HepG2 (cell line): ENCODE measurements around the gene PRSS8. TPM values are rescaled to one million over a fixed set of nuclear protein-coding genes. Genes with fewer than 3 reads are reported as not detected.

Source experiments
- ATAC-seq: fragments of 200-7000 bp; cut with Tn5 transposase; 3 replicates; pipeline ENCODE4 v1.9.1; 2020; ENCODE audit warnings: mild to moderate bottlenecking, moderate library complexity
- BruUV-seq: library from RNA; stranded (reverse); fragments of 400-500 nt; replicated peaks from 2 replicates; lab custom pipeline; 2021; lab: Mats Ljungman, UMichigan
- CTCF ChIA-PET: fragments of 300-600 bp; formaldehyde crosslinking; extraction: SDS; loops from one replicate; lab custom pipeline; 2021; ENCODE audit warnings: low total read pairs, inconsistent platforms, low intra/inter-chr PET ratio; lab: Yijun Ruan, JAX
- POLR2A ChIA-PET: fragments of 350-600 bp; sonication (Branson Sonifier 250); formaldehyde crosslinking; loops from one replicate; lab custom pipeline; 2020; ENCODE audit warnings: antibody characterized with exemption, inconsistent platforms; lab: Yijun Ruan, JAX
- DNase-seq: peaks from one replicate; pipeline ENCODE4 v3.0.0-alpha.2; 2015; ENCODE audit warnings: low spot score
- FAIRE-seq: peaks from 3 replicates; lab custom pipeline; 2011; peaks lifted over from hg19 to GRCh38; lab: Jason Lieb, UNC
- H2AFZ ChIP-seq: one replicate; pipeline ENCODE4 v1.6.1; 2011; ENCODE audit warnings: low read length, inconsistent platforms
- H3K27ac ChIP-seq: fragments of 300-600 bp; 3 replicates; pipeline ENCODE4 v1.8.0; 2011; ENCODE audit warnings: mixed run types, mild to moderate bottlenecking, mixed read lengths, low read length, inconsistent platforms; ENCODE audit not compliant: insufficient read depth; ENCODE audit errors: extremely low read length
- H3K27me3 ChIP-seq, 2 experiments: fragments of 200-600 bp in 1 of 2; 2 replicates in 1 of 2; 3 replicates in 1 of 2; pipeline versions ENCODE4 v1.6.0 to v1.8.0; 2011; ENCODE audit warnings: low read length in 2 of 2, mild to moderate bottlenecking in 2 of 2, moderate library complexity in 2 of 2, inconsistent platforms in 1 of 2; ENCODE audit not compliant: insufficient read depth in 2 of 2, control insufficient read depth in 1 of 2
- H3K36me3 ChIP-seq, 2 experiments: fragments of 200-600 bp in 1 of 2; replicated peaks in 1 of 2; 2 replicates in 1 of 2; 3 replicates in 1 of 2; pipeline versions ENCODE4 v1.5.1 to v1.8.0; 2011; ENCODE audit warnings: low read length in 2 of 2, inconsistent platforms in 1 of 2; ENCODE audit not compliant: insufficient read depth in 2 of 2, control insufficient read depth in 1 of 2
- H3K4me1 ChIP-seq: 2 replicates; pipeline ENCODE4 v1.5.1; 2012; ENCODE audit warnings: low read length, inconsistent platforms; ENCODE audit not compliant: insufficient read depth
- H3K4me2 ChIP-seq: 2 replicates; pipeline ENCODE4 v1.6.0; 2011; ENCODE audit warnings: low read depth, low read length, inconsistent platforms
- H3K4me3 ChIP-seq, 3 experiments: fragments of 200-600 bp in 1 of 3; sonication (generic), shearing (Covaris generic) in 1 of 3; replicated peaks in 1 of 3; 2 replicates each; pipeline ENCODE4 v1.5.1; 2011 to 2016; ENCODE audit warnings: low read length in 3 of 3, inconsistent platforms in 2 of 3, low read depth in 2 of 3, mild to moderate bottlenecking in 2 of 3, control low read depth in 1 of 3, mixed read lengths in 1 of 3; ENCODE audit not compliant: insufficient read depth in 1 of 3
- H3K79me2 ChIP-seq: one replicate; pipeline ENCODE4 v1.6.1; 2011; ENCODE audit warnings: low read length, inconsistent platforms; ENCODE audit not compliant: insufficient read depth
- H3K9ac ChIP-seq: 2 replicates; pipeline ENCODE4 v1.6.0; 2011; ENCODE audit warnings: mild to moderate bottlenecking, low read depth, low read length, inconsistent platforms; ENCODE audit not compliant: insufficient read depth
- H3K9me3 ChIP-seq: 2 replicates; pipeline ENCODE4 v1.5.1; 2012; ENCODE audit warnings: mild to moderate bottlenecking, low read length
- H4K20me1 ChIP-seq: 2 replicates; pipeline ENCODE4 v1.6.0; 2011; ENCODE audit warnings: inconsistent platforms, mild to moderate bottlenecking, low read length, moderate library complexity; ENCODE audit not compliant: insufficient read depth
- BHLHE40 ChIP-seq: IDR thresholded peaks from 2 replicates; pipeline ENCODE4 v1.6.1; 2011; ENCODE audit warnings: low read length, improper control_type of control experiment
- HDAC1 ChIP-seq: sonication (generic); formaldehyde crosslinking; IDR thresholded peaks from 2 replicates; pipeline ENCODE4 v1.5.1; 2020; ENCODE audit warnings: mild to moderate bottlenecking, missing genetic modification reagents
- MAF1 ChIP-seq: sonication (generic); formaldehyde crosslinking; IDR thresholded peaks from 2 replicates; pipeline ENCODE4 v1.5.0; 2020; ENCODE audit warnings: missing genetic modification reagents, borderline replicate concordance
- MIXL1 ChIP-seq: IDR thresholded peaks from 2 replicates; pipeline ENCODE4 v1.6.1; 2016
- NFKB2 ChIP-seq: sonication (generic); formaldehyde crosslinking; IDR thresholded peaks from 2 replicates; pipeline ENCODE4 v1.4.0; 2020; ENCODE audit warnings: missing genetic modification reagents, borderline replicate concordance
- PAWR ChIP-seq: sonication (generic); formaldehyde crosslinking; IDR thresholded peaks from 2 replicates; pipeline ENCODE4 v1.4.0; 2020; ENCODE audit warnings: missing genetic modification reagents, mild to moderate bottlenecking, borderline replicate concordance
- SMC3 ChIP-seq: IDR thresholded peaks from 2 replicates; pipeline ENCODE4 v1.6.1; 2011; ENCODE audit warnings: low read length, improper control_type of control experiment
- TCF7L2 ChIP-seq: IDR thresholded peaks from 2 replicates; pipeline ENCODE4 v1.6.1; 2011; ENCODE audit warnings: mild to moderate bottlenecking, low read depth, low read length, moderate library complexity
- ZBTB37 ChIP-seq: sonication (generic); formaldehyde crosslinking; IDR thresholded peaks from 2 replicates; pipeline ENCODE4 v1.4.0; 2020; ENCODE audit warnings: mild to moderate bottlenecking, missing genetic modification reagents
- ZFY ChIP-seq: sonication (generic); formaldehyde crosslinking; IDR thresholded peaks from 2 replicates; pipeline ENCODE4 v1.4.0; 2020; ENCODE audit warnings: missing genetic modification reagents
- ZKSCAN8 ChIP-seq: IDR thresholded peaks from 2 replicates; pipeline ENCODE4 v1.6.1; 2016; ENCODE audit warnings: borderline replicate concordance, missing genetic modification reagents, missing compliant biosample characterization
- ZNF263 ChIP-seq: sonication (generic); formaldehyde crosslinking; IDR thresholded peaks from 2 replicates; pipeline ENCODE4 v1.4.0; 2020; ENCODE audit warnings: missing genetic modification reagents
- ZNF383 ChIP-seq: sonication (generic); formaldehyde crosslinking; IDR thresholded peaks from 2 replicates; pipeline ENCODE4 v1.4.0; 2020; ENCODE audit warnings: missing genetic modification reagents, mild to moderate bottlenecking, borderline replicate concordance
- ZNF773 ChIP-seq: sonication (generic); formaldehyde crosslinking; IDR thresholded peaks from 2 replicates; pipeline ENCODE4 v1.4.0; 2020; ENCODE audit warnings: missing genetic modification reagents, borderline replicate concordance
- WGBS: methylation state at CpG from one replicate; pipeline ENCODE4 v1.1.6; 2017; ENCODE audit warnings: low lambda C conversion rate; 5-methylcytosine and 5-hydroxymethylcytosine counted together
- in situ Hi-C: cut with HindIII; loops from 2 replicates; pipeline ENCODE4 v1.10.0; 2017; ENCODE audit warnings: low pct_unique_long_range_greater_than_20kb; ENCODE audit not compliant: extremely low pct_ligation_motif_present
- intact Hi-C: fragments of 100-400 bp; cut with micrococcal nuclease; formaldehyde crosslinking; loops from one replicate; pipeline ENCODE4 v1.10.0; 2022; ENCODE audit not compliant: unreplicated experiment
- polyA plus RNA-seq, 8 experiments: library from polyadenylated mRNA; depleted of rRNA in 3 of 8; stranded (reverse) in 7 of 8; unstranded in 1 of 8; fragments of >200 nt; fragmentation: Illumina TruSeq in 4 of 8; extraction: Trizol in 4 of 8; gene quantifications; 2 replicates each; pipeline versions ENCODE4 v1.2.1 to v1.2.3, GENCODE V29; 2011 to 2016; ENCODE audit warnings: low read depth in 4 of 8, missing spikeins in 1 of 8, mixed read lengths in 1 of 8; ENCODE audit not compliant: insufficient read depth in 1 of 8
- total RNA-seq, 5 experiments: library from RNA; depleted of rRNA; stranded (reverse); fragments of >200 nt; fragmentation: Illumina TruSeq; extraction: Trizol; gene quantifications; 2 replicates each; pipeline ENCODE4 v1.2.3, GENCODE V29; 2016; ENCODE audit warnings: low read depth in 1 of 5
- TF ChIP-seq, protein P1 (sequence below): sonication (generic); formaldehyde crosslinking; IDR thresholded peaks from 2 replicates; pipeline ENCODE4 v1.5.1; 2020; ENCODE audit warnings: mild to moderate bottlenecking, missing genetic modification reagents, borderline replicate concordance
- TF ChIP-seq, protein P2 (sequence below): sonication (generic); formaldehyde crosslinking; IDR thresholded peaks from 2 replicates; pipeline ENCODE4 v1.9.0; 2021; ENCODE audit warnings: missing genetic modification reagents, borderline replicate concordance

The PRSS8 gene
- total and polyA plus RNA-seq, 2 of the 13 experiments (the other 11 are each of a cell fraction or from before 2014, with no cell fraction given): 2.6 to 7.2 TPM

- peak; percentile 58 for TF ChIP-seq ZFY (CRISPR knock-in tag)
- no peak for TF ChIP-seq ZNF773 (CRISPR knock-in tag)
- 0 out of 2 replicates have a peak, but pooled peaks have one; percentile 10 for TF ChIP-seq ZNF263 (CRISPR knock-in tag)
- no peak for TF ChIP-seq ZKSCAN8
- no peak for TF ChIP-seq NFKB2 (CRISPR knock-in tag)
- peak; percentile 62 for TF ChIP-seq BHLHE40
- TF ChIP-seq ZBTB37: 0 out of 2 replicates have a peak, but pooled peaks have one; percentile 67
- TF ChIP-seq, all 625 proteins: peak for 39
Observed at GRCh38 chr16:31106509-31107464, 28.7 kb downstream of the PRSS8 start (continued).

- ATAC-seq: peak; percentile 80
- intact Hi-C loops (loop anchor here (2.0 to 5.0 kb wide), 2 partner anchors 37 to 52 kb away; no protein-coding TSS in a partner anchor), in situ Hi-C loops (no loop called here)
- no peaks in the 10 kb centered on the region for H4K20me1 ChIP-seq
- no TSS peak for BruUV-seq
- H3K9me3 ChIP-seq: no peaks in the 10 kb centered on the region
- CTCF ChIA-PET: interaction anchor here (1.4 kb wide), 1 partner anchor 37 kb away, joined by 9 read pairs; no protein-coding TSS in a partner anchor
- POLR2A ChIA-PET: no interaction called here
- H2AFZ ChIP-seq: no peak overlapping the region
- H3K4me2 ChIP-seq: peak overlapping the region; percentile 78
- peak overlapping the region; percentile 60 for H3K9ac ChIP-seq
- H3K4me3 ChIP-seq: peak overlapping the region; percentile 36 to 60 (median 58); a peak in 5 of 6 replicates
- peak; percentile 21 for FAIRE-seq
- H3K79me2 ChIP-seq: peaks cover 12% of the 10 kb centered on the region
- peak; percentile 79 for DNase-seq
- H3K27ac ChIP-seq: peak overlapping the region; percentile 81
- peaks cover 48% of the 10 kb centered on the region for H3K4me1 ChIP-seq
- 2% methylated on average over 22 of the region's 33 CpGs for WGBS
- peaks cover 10 to 13% of the 10 kb centered on the region in 2 experiments for H3K36me3 ChIP-seq
- no peaks in the 10 kb centered on the region for H3K27me3 ChIP-seq
- peak; percentile 86 for TF ChIP-seq MIXL1 (CRISPR knock-in tag)
- TF ChIP-seq, protein P1, sequence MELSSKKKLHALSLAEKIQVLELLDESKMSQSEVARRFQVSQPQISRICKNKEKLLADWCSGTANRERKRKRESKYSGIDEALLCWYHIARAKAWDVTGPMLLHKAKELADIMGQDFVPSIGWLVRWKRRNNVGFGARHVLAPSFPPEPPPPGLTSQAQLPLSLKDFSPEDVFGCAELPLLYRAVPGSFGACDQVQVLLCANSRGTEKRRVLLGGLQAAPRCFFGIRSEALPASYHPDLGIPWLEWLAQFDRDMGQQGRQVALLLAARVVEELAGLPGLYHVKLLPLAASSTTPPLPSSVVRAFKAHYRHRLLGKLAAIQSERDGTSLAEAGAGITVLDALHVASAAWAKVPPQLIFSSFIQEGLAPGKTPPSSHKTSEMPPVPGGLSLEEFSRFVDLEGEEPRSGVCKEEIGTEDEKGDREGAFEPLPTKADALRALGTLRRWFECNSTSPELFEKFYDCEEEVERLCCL (CRISPR knock-in tag): peak; percentile 78; the same call in 1 of the 2 replicates
- TF ChIP-seq ZNF383: 0 out of 2 replicates have a peak, but pooled peaks have one; percentile 71
- TF ChIP-seq HDAC1 (CRISPR knock-in tag): peak; percentile 95
- TF ChIP-seq, protein P2, sequence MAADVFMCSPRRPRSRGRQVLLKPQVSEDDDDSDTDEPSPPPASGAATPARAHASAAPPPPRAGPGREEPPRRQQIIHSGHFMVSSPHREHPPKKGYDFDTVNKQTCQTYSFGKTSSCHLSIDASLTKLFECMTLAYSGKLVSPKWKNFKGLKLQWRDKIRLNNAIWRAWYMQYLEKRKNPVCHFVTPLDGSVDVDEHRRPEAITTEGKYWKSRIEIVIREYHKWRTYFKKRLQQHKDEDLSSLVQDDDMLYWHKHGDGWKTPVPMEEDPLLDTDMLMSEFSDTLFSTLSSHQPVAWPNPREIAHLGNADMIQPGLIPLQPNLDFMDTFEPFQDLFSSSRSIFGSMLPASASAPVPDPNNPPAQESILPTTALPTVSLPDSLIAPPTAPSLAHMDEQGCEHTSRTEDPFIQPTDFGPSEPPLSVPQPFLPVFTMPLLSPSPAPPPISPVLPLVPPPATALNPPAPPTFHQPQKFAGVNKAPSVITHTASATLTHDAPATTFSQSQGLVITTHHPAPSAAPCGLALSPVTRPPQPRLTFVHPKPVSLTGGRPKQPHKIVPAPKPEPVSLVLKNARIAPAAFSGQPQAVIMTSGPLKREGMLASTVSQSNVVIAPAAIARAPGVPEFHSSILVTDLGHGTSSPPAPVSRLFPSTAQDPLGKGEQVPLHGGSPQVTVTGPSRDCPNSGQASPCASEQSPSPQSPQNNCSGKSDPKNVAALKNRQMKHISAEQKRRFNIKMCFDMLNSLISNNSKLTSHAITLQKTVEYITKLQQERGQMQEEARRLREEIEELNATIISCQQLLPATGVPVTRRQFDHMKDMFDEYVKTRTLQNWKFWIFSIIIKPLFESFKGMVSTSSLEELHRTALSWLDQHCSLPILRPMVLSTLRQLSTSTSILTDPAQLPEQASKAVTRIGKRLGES: peak; percentile 100
- no peak for TF ChIP-seq TCF7L2
- TF ChIP-seq SMC3: peak; percentile 14; the same call in 1 of the 2 replicates
- peak; percentile 89; the same call in 1 of the 2 replicates for TF ChIP-seq MAF1
- no peak for TF ChIP-seq PAWR (CRISPR knock-in tag)
Observed at GRCh38 chr16:31105677-31106213, 29.8 kb downstream of the PRSS8 start.
